Measurements from ENCODE around the gene DPH5.
"Not testable (repeated sequence)": the region's sequence is repeated elsewhere in the genome, so short reads cannot be mapped to it uniquely, and the experiment has no call there.

DPH5 gene

DNA sequence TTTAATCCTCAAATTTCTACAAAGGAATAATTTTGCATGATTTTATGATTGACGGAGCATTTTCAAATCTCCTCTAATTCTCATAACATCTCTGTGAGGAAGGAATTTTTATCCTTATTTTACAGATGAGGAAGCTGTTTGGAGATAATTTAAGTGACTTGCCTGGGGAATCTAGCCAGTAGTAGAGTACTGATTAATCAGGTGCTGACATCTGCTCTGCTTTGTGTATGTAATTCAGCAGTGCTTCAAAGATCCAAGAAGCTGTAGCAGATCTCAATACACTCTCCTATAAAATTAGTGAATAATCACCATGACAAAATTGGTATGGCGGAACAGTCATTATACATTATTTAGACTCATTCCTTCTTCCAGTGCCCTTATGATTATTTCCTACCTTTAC lies 46.0 kb downstream of the DPH5 start:
- no peak for DNase-seq

DNA sequence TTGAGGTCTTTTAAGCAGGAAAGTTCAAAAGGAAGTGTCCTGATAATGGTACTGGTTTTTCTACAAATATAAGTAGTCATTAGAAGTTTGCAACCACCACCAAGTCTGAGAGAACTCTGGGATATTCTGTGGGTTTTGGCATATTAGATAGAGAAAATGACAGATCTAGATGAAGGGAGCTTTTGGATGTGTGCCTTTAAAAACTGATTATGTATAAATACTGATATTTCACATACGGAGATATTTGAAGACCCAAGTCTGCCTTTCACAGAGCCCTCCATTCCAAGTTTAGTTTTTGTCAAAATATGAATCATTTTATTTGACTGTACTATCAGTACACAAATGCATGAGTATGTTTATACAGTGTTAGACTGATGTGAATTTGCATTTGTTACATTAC lies 48.6 kb downstream of the DPH5 start:
- no peak for DNase-seq

DNA sequence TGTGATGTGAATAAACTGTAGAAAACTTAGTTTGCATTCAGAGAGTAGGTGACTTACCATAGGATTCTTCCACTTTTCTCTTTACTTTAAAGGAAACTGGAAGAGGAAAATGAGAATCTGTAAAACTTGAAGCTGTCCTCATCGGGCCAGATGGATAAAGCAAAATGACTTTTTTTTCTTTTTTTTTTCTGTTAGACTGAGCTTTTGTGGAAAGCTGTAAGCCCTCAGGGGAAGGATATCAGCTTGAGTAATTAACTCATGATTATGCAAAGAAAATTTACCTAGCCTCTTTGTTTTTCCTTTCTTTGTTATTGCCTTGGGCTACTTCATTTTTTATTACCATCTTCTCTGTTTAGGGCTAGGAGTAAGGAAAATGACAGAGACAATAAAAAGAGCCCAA lies 53.4 kb downstream of the DPH5 start:
- DNase-seq: no peak

DNA sequence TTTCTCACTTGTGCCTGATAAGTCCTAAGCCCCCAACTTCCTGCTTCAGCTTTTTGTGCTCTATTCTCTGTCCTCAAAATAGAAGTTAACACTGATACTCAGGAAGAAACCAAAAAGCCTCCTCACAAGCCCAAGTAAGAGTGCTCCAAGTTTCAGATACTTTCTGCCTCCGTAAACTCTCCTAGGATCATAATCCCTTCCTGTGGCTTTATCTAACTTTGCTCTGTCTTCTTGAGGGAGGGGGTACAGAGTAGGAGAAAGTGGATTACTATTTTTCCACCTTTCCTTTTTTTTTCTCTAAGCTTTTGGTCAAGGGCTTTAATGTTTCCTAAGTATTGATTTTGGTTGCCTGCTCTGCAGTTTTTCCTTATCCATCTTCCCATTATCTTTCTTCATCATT lies 54.6 kb downstream of the DPH5 start:
- no peak for DNase-seq

DNA sequence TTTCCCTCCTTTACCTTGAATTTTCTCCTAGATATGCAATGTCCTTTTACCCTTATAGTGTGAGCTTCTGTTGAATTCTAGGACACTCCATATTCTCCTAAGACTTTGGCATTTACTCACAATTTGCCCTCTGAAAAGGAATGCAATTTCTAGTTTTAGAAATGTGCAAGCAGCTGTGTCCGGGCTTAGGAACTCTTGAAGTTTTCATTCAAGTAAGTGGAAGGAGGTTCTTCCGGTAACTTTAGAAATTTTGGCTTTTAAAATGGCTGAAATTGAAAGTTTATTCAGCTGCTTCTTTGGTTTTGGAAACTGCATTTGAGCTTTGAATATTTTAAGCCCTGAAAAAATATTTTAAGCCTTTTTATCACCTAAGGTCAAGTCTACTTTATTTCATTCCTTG lies 56.3 kb downstream of the DPH5 start:
- DNase-seq: no peak

DNA sequence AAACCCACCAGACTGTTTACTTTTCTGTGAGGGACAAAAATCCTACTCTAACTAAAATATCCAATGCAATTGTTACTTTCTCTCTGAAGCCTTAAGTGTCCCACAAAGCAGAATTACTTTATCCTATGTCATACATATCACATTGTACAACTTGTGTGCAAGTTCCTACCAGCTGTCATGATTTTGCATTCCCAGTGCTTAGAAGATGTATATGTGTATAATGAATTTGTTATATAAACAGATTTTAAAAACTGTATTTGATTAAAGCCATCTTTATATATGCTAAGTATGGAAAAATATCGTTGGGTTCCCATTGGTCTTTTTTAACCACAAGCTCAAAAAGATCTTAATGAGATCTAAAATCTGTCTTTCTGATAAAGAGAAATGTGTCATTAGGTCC lies 57.0 kb downstream of the DPH5 start:
- no peak for DNase-seq

DNA sequence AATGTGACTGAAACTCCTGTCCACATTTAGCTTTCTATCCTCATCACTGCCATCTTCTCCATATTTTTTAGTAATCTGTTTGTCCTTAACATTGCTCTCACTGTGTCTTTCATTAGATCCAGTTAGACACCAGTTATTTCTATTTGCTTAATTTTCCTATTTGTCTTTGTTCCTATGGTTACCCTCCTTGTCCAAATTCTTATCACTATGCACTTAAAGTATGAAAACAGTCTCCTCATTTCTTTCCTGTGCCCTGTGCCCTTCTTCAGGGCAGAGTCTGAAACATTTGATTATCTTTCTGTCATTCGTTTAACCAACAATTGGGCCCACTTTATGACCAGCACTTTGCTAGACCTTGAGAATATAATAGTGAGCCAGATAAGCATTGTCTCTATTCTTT lies 65.5 kb downstream of the DPH5 start:
- no peak for DNase-seq

DNA sequence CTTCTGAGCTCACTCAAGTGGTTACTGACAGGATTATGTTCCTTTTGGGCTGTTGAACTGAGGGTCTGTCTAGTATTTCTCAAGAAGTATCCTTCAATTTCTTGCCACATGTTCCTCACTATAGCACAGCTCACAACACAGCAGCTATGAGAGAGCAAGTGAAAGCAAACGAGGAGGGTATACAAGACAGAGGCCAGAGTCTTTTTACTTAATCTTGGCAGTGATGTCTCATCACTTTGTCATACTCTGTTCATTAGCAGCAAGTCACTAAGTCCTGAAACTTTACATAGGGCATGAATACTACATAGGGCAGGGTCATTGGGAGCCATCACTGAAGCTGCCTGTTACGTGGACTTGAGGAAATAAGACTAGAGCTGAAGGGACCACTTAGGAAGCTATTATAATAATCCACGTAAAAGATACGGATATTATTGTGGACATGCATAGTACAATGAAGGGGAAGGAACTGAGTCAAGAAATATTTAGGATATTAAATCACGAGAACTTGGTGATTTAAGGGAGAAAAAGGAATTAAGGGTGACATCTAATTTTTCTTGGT lies 66.0 kb downstream of the DPH5 start:
- DNase-seq: no peak

DNA sequence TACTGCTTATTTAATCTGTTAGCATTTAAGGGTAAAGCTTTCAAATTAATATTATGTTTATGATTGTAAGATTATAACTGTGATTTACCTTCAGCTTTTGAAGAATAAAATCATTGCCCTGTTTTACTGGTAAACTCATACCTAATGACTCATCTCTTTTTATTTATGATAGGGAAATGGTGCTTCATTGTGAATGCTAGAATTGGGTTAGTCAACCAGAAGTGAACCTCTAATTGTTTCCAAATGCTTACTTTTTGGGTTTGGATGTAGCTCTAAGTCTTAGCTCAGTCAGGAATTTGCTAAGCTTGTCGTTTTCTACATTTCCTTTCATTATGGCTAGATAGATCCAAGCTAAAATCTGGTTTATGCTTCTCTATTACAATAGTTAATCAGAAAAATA lies 70.3 kb downstream of the DPH5 start:
- no peak for DNase-seq

DNA sequence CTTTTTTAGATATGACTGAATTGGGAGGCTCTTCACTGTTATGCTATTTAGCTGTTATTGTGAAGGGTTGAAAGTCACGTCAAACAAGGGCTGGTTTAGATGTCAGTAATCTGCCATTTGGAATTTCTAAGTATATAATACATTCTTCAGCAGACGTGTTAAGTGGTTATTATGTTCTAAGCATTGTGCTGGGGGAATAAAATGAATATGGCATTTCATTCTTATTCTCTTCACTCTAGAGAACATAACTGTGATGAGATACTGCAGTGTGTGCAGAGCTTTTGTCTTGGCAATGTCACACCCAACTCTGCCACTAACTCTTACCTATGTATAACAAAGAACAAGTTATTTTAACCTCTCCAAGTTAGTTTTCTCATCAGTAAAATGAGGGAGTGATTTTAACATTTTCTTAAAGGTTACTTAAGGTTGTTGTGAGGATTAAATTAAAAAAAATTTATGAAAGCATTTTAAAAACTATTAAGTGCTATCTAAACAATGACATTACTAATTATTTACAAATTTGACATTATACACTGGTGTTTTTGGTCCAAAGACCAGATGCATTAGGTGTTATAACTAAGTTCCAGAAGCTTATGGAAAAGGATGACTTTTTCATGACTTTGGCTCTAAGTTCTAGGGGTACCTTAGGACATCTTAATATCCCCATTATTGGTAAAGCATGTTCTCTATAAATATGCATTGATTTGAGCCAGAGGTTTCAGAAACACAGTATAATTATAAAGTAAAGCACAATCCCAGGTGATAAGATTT lies 71.4 kb downstream of the DPH5 start:
- no peak for DNase-seq

DNA sequence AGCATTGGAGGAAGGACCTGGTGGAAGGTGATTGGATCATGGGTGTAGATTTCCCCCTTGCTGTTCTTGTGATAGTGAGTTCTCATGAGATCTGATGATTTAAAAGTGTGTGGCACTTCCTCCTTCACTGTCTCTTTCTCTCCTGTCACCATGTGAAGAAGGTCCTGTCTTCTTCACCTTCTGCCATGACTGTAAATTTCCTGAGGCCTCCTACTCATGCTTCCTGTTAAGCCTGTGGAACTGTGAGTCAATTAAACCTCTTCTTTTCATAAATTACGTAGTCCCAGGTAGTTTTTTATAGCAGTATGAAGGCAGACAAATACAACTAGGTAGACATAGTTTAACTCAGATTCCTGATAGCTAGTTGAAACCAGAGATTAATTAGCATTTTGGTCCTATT lies 72.6 kb downstream of the DPH5 start:
- not testable (repeated sequence) for DNase-seq

DNA sequence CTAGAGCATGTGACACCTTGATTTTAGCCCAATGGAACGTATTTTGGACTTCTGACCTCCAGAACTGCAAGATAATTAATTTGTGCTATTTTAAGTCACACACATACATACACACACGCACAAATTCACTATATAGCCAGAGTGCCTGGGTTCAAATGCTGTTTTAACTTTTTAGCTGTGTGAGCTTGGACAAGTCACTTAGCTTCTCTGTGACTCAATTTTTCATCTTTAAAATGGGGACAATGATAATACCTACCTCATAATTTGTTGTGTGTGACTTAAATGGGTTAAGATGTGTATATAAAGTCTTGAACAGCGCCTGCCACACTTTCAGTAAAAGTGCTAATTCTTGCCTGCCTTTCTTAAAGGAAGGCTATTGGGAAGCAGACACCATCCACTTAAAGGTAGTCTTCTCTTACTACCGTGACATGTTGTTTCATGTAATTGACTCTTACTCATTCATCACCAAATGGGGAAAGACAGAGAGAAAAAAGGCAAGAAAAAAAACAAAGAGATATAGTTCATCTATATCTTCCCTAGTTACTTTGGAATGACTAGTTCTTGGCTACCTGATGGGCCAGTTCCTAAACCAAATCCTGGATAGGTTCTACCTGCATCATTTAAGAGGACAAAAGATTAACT lies 73.4 kb downstream of the DPH5 start:
- DNase-seq: no peak

DNA sequence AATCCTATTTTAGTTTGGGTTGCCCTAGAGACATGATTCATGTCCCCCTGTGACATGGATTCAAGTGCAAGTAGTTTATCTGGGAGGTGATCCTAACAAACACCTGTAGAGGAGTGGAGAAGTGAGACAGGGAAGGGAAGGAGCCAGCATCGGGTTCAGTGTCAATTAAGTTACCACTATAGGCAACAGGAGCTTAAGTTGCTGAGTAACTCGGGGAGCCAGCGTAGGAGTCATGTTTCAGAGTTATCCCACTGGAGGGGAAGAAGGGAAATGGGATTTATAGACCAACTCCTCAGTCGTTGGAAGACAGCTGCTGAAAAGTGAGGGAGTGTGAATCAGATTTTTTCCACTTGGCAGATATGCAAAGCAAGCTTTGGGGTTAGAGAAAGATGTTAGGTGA lies 74.8 kb downstream of the DPH5 start:
- no peak for DNase-seq

DNA sequence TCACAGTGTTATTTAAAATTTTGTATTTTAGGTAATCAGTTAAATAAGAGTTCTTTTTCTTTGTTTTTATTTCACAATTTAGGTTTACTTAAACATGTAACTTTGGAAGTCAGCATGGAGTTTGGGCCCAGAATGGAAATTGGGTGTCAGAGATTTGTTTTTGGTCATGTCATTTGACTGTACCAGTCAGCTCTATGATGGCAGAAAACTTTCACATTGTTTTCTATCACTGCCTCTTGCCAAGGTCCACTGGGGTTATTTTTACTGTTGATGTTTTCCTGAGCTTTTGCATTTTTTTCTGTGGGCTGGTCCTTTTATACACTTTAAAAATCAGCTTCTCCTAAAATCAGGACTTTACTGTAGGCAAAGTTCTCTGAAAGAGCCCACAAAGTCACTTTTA lies 75.2 kb downstream of the DPH5 start:
- DNase-seq: no peak

DNA sequence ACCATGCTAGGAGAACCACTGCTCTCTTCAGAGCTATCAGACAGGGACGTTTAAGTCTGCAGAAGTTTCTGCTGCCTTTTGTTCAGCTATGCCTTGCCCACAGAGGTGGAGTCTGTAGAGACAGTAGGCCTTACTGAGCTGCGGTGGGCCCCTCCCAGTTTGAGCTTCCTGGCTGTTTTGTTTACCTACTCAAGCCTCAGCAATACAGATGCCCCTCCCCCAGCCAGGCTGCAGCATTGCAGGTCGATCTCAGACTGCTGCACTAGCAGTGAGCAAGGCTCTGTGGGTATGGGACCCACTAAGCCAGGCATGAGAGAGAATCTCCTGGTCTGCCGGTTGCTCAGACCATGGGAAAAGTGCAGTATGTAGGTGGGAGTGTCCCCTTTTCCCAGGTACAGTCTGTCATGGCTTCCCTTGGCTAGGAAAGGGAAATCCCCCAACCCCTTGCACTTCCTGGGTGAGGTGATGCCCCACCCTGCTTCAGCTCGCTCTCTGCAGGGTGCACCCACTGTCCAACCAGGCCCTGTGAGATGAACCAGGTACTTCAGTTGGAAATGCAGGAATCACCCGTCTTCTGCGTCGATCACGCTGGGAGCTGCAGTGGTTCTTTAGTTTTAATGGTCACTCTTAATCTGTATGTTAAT lies 75.9 kb downstream of the DPH5 start:
- DNase-seq: not testable (repeated sequence)

DNA sequence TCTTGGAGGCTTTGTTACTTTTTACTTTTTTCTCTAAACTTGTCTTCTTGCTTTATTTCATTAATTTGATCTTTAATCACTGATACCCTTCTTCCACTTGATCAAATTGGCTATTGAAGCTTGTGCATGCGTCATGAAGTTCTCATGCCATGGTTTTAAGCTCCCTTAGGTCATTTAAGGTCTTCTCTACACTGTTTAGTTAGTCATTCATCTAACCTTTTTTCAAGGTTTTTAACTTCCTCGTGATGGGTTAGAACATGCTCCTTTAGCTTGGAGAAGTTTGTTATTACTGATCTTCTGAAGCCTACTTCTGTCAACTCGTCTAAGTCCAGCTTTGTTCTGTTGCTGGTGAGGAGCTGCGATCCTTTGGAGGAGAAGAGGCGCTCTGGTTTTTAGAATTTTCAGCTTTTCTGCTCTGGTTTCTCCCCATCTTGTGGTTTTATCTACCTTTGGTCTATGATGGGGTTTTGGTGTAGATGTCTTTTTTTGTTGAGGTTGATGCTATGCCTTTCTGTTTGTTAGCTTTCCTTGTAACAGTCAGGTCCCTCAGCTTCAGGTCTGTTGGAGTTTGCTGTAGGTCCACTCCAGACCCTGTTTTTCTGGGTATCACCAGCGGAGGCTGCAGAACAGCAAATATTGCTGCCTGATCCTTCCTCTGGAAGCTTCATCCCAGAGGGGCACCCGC lies 76.7 kb downstream of the DPH5 start:
- not testable (repeated sequence) for DNase-seq

DNA sequence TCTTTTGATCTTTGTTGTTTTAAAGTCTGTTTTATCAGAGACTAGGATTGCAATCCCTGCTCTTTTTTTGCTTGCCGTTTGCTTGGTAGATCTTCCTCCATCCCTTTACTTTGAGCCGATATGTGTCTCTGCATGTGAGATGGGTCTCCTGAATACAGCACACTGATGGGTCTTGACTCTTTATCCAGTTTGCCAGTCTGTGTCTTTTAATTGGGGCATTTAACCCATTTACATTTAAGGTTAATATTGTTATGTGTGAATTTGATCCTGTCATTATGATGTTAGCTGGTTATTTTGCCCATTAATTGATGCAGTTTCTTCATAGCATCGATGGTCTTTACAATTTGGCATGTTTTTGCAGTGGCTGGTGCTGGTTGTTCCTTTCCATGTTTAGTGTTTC lies 77.8 kb downstream of the DPH5 start:
- DNase-seq: not testable (repeated sequence)

DNA sequence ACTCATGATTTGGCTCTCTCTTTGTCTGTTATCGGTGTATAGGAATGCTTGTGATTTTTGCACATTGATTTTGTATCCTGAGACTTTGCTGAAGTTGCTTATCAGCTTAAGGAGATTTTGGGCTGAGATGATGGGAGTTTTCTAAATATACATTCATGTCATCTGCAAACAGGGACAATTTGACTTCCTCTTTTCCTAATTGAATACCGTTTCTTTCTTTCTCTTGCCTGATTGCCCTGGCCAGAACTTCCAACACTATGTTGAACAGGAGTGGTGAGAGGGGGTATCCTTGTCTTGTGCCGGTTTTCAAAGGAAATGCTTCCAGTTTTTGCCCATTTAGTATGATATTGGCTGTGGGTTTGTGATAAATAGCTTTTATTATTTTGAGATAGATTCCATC lies 79.5 kb downstream of the DPH5 start:
- not testable (repeated sequence) for DNase-seq

DNA sequence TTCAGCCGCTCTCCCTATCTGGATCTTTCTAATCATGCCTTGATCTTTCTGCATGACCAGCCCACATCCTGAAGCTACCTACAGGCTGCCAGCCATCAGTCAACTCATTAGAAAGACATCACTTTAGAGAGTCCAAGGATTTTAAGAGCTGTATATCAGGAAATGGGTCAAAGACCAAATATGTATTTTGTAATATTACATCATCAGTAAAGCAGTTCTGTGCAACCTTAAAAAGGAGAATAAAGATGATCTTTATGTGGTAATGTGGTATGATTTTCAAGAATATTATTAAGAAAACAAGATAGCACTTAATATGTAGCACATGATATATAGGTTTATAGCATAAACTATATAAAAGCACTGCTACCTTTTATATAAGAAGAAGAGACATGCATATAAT lies 82.1 kb downstream of the DPH5 start:
- DNase-seq: no peak

DNA sequence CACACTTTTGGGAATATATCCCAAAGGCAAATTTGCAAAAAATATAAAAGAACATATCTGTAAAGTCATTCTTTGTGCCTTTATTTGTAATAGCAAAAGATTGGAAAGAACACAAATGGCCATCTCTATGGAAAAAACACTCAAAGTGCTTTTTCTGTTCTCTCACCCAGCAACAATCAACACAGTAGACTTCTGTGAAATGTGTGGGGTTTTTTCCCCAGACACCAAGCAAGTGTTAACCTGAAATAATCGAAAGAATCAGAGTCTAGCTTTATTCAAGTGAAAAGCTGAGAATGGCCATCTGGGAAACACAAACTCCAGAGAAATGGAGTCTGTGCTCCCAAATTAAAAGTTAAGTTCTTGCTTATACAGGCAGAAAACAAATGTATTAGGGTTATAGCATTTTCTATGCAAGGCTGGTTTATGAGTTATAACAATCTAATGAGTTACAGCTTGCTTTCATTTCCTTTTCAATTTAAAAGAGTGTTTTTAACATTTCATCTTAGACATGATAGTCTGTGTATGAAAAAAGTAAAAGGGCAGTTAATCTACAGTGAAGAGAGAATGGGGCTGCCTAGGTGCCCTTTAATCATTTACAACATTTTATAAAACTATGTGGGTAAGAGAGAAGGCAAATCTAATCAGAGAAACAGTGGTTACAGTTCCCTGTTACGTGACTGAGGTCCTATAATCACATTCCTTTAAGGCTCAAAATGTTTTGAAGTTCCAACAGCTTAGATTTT lies 83.1 kb downstream of the DPH5 start:
- DNase-seq: no peak

DNA sequence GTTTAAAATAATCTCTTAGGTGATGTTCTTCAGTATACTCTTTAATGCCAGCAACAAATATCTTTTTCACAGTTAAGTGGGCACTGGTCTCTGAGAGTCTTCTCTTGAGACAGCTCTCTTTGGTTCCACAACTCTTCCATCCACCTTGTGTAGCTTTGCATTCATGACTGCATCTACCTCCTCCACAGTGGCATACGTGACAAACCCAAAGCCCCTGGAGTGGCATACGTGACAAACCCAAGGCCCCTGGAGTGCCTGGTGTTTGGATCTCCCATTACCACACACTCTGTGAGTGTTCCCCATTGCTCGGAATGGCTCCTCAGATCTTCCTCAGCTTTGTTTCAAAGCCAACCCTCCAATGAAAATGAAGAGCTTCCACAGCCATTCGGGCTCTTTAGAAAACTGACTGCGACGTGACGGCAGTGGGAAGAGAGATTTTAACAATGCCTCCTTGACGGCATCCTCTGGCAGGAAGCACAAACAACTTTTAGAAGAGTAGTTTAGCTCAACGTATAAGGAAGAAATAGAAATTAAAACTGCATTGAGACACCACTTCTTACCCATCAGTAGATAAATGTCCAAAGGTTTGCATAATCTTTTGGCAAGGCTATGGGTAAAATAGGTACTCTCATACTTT lies 83.9 kb downstream of the DPH5 start:
- DNase-seq: no peak

DNA sequence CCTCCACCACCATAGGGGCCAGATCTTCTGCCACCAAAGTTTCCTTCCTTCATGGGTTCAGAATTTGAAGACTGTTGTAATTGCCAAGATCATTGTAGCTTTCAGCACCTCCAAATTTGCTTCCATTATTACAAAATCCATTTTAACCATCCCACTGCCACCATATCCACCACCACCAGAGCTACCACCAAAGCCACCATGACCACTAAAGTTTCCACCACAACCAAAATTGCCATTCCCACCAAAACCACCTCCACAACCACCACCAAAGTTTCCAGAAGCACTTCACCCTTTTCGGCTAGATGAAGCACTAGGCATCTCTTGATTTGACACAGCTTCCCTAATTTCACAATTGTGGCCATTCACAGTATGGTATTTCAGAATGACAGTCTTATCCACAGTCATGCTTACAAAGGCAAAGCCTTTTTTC lies 84.5 kb downstream of the DPH5 start:
- DNase-seq: no peak
